ENCODE data around the gene EAPP.
"Not testable (repeated sequence)": the region's sequence is repeated elsewhere in the genome, so short reads cannot be mapped to it uniquely, and the experiment has no call there.

Gene EAPP

GRCh38 chr14:34568803-34569202, 29.3 kb upstream of the EAPP start:
- TF ChIP-seq CTCF (IDR thresholded peaks at IDR 0.05; ENCODE audit: extremely low read depth, insufficient read depth, missing control alignments), result no peak
- in situ Hi-C loops (cut with MboI; ENCODE audit: low pct_unique_long_range_greater_than_20kb, low sequenced_read_pairs, unreplicated experiment), result no loop called here
- DNase-seq (ENCODE audit: low spot score), result no peak

- in situ Hi-C loops (cut with MboI; ENCODE audit: low pct_unique_long_range_greater_than_20kb, low sequenced_read_pairs, unreplicated experiment), result no loop called here
- TF ChIP-seq CTCF (IDR thresholded peaks at IDR 0.05; ENCODE audit: extremely low read depth, insufficient read depth, missing control alignments), result no peak
- DNase-seq (ENCODE audit: low spot score), result no peak
Measured at GRCh38 chr14:34562776-34563150, 23.3 kb upstream of the EAPP start.

GRCh38 chr14:34562037-34562775, 22.7 kb upstream of the EAPP start:
- in situ Hi-C loops (cut with MboI; ENCODE audit: low pct_unique_long_range_greater_than_20kb, low sequenced_read_pairs, unreplicated experiment); DNase-seq (ENCODE audit: low spot score): not testable (repeated sequence)

- in situ Hi-C loops (cut with MboI; ENCODE audit: low pct_unique_long_range_greater_than_20kb, low sequenced_read_pairs, unreplicated experiment), result not testable (repeated sequence)
Measured at GRCh38 chr14:34556498-34556829, 17.0 kb upstream of the EAPP start.

GRCh38 chr14:34555583-34556497, 16.3 kb upstream of the EAPP start:
- in situ Hi-C loops (cut with MboI; ENCODE audit: low pct_unique_long_range_greater_than_20kb, low sequenced_read_pairs, unreplicated experiment), result not testable (repeated sequence)

More at GRCh38 chr14:34556498-34556829, 17.0 kb upstream of the EAPP start:
- not testable (repeated sequence) for DNase-seq (ENCODE audit: low spot score)

GRCh38 chr14:34554540-34555250, 15.2 kb upstream of the EAPP start:
- DNase-seq (ENCODE audit: low spot score), result peak; percentile 33
- no peak for TF ChIP-seq CTCF (IDR thresholded peaks at IDR 0.05; ENCODE audit: extremely low read depth, insufficient read depth, missing control alignments)
- in situ Hi-C loops (cut with MboI; ENCODE audit: low pct_unique_long_range_greater_than_20kb, low sequenced_read_pairs, unreplicated experiment), result no loop called here

More at GRCh38 chr14:34555583-34556497, 16.3 kb upstream of the EAPP start:
- not testable (repeated sequence) for DNase-seq (ENCODE audit: low spot score)

GRCh38 chr14:34549276-34549966, 9.9 kb upstream of the EAPP start:
- in situ Hi-C loops (cut with MboI; ENCODE audit: low pct_unique_long_range_greater_than_20kb, low sequenced_read_pairs, unreplicated experiment); DNase-seq (ENCODE audit: low spot score): not testable (repeated sequence)

- no peak for DNase-seq (ENCODE audit: low spot score)
- in situ Hi-C loops (cut with MboI; ENCODE audit: low pct_unique_long_range_greater_than_20kb, low sequenced_read_pairs, unreplicated experiment), result no loop called here
- TF ChIP-seq CTCF (IDR thresholded peaks at IDR 0.05; ENCODE audit: extremely low read depth, insufficient read depth, missing control alignments), result no peak
Measured at GRCh38 chr14:34548472-34548981, 9.0 kb upstream of the EAPP start.

GRCh38 chr14:34547136-34547520, 7.6 kb upstream of the EAPP start:
- DNase-seq (ENCODE audit: low spot score); in situ Hi-C loops (cut with MboI; ENCODE audit: low pct_unique_long_range_greater_than_20kb, low sequenced_read_pairs, unreplicated experiment): not testable (repeated sequence)

- DNase-seq (ENCODE audit: low spot score); in situ Hi-C loops (cut with MboI; ENCODE audit: low pct_unique_long_range_greater_than_20kb, low sequenced_read_pairs, unreplicated experiment): not testable (repeated sequence)
Measured at GRCh38 chr14:34546272-34547135, 7.0 kb upstream of the EAPP start.

Data from GM13977 (cell line).